OCI-LY7 (cell line): Measurements from ENCODE around the gene SEC23A. TPM values are rescaled to one million over a fixed set of nuclear protein-coding genes. Genes with fewer than 3 reads are reported as not detected.

ENCODE experiments used
- BruUV-seq: library from RNA; stranded (reverse); fragments of 400-500 nt; replicated peaks from 2 replicates; lab custom pipeline; 2021; lab: Mats Ljungman, UMichigan
- CTCF ChIA-PET: fragments of 300-600 bp; sonication (Branson Sonifier 250); formaldehyde crosslinking; loops from one replicate; lab custom pipeline; 2022; ENCODE audit warnings: antibody characterized with exemption; ENCODE audit not compliant: unreplicated experiment; lab: Charles Lee
- POLR2A ChIA-PET: fragments of 300-600 bp; sonication (Branson Sonifier 250); formaldehyde crosslinking; loops from one replicate; lab custom pipeline; 2022; ENCODE audit warnings: antibody characterized with exemption; lab: Charles Lee
- DNase-seq: peaks from one replicate; pipeline ENCODE4 v3.0.0-alpha.2; 2015; ENCODE audit warnings: low spot score
- H2AFZ ChIP-seq: fragments of 200-600 bp; sonication (generic), shearing (Covaris generic); 2 replicates; pipeline ENCODE4 v1.6.1; 2014; ENCODE audit warnings: mild to moderate bottlenecking, antibody characterized with exemption, low read length, moderate library complexity
- H3K27ac ChIP-seq: fragments of 200-600 bp; sonication (generic); 2 replicates; pipeline ENCODE4 v1.5.1; 2014; ENCODE audit warnings: mixed run types, low read depth, mild to moderate bottlenecking, moderate library complexity, low read length, inconsistent platforms; ENCODE audit not compliant: poor library complexity, severe bottlenecking
- H3K36me3 ChIP-seq: fragments of 200-600 bp; sonication (generic); 2 replicates; pipeline ENCODE4 v1.6.1; 2014; ENCODE audit warnings: mild to moderate bottlenecking, antibody characterized with exemption, low read length, moderate library complexity, mixed read lengths; ENCODE audit not compliant: insufficient read depth
- H3K4me1 ChIP-seq: fragments of 200-600 bp; sonication (generic); 2 replicates; pipeline ENCODE4 v1.5.1; 2014; ENCODE audit warnings: mild to moderate bottlenecking, low read length; ENCODE audit not compliant: insufficient read depth, poor library complexity, severe bottlenecking
- H3K4me2 ChIP-seq: fragments of 200-600 bp; sonication (generic); 2 replicates; pipeline ENCODE4 v1.6.1; 2014; ENCODE audit warnings: mild to moderate bottlenecking, low read length
- H3K4me3 ChIP-seq: fragments of 200-600 bp; sonication (generic); 2 replicates; pipeline ENCODE4 v1.5.1; 2014; ENCODE audit warnings: mild to moderate bottlenecking, low read depth, low read length; ENCODE audit not compliant: poor library complexity, severe bottlenecking
- H3K79me2 ChIP-seq: fragments of 200-600 bp; sonication (generic); 2 replicates; pipeline ENCODE4 v1.6.1; 2016; ENCODE audit warnings: low read depth, mild to moderate bottlenecking, low read length, moderate library complexity, mixed read lengths; ENCODE audit not compliant: insufficient read depth
- H3K9me2 ChIP-seq: fragments of 200-600 bp; sonication (generic); 2 replicates; pipeline ENCODE4 v1.6.1; 2016; ENCODE audit warnings: mild to moderate bottlenecking, low read length, mixed read lengths; ENCODE audit not compliant: insufficient read depth
- H3K9me3 ChIP-seq: fragments of 200-600 bp; sonication (generic); 2 replicates; pipeline ENCODE4 v1.6.1; 2014; ENCODE audit warnings: mild to moderate bottlenecking, mixed run types, low read length, mixed read lengths
- H4K20me1 ChIP-seq: fragments of 200-600 bp; sonication (generic); 2 replicates; pipeline ENCODE4 v1.6.1; 2014; ENCODE audit warnings: mild to moderate bottlenecking, antibody characterized with exemption, low read length, moderate library complexity, mixed read lengths; ENCODE audit not compliant: insufficient read depth
- CTCF ChIP-seq: fragments of 200-600 bp; sonication (generic); conservative IDR thresholded peaks from 2 replicates; pipeline ENCODE4 v1.5.1; 2014; ENCODE audit warnings: mild to moderate bottlenecking, antibody characterized with exemption, low read length, moderate library complexity, mixed read lengths
- EZH2phosphoT487 ChIP-seq: fragments of 200-600 bp; sonication (generic); IDR thresholded peaks from 2 replicates; pipeline ENCODE4 v1.6.1; 2018; ENCODE audit warnings: low read depth, borderline replicate concordance, mild to moderate bottlenecking, mixed run types, antibody characterized with exemption, low read length, moderate library complexity, mixed read lengths
- intact Hi-C: fragments of 100-400 bp; cut with micrococcal nuclease; formaldehyde crosslinking; loops from one replicate; pipeline ENCODE4 v1.10.0; 2022; ENCODE audit not compliant: unreplicated experiment
- total RNA-seq, 2 experiments: library from RNA; depleted of rRNA in 1 of 2; stranded (reverse); fragments of >200 nt in 1 of 2; shearing (Covaris generic) in 1 of 2; gene quantifications; 2 replicates each; pipeline ENCODE4 v1.2.3, GENCODE V29; 2014 to 2022

Gene SEC23A
- total RNA-seq, 2 experiments from 2014 or later: 47.5 to 55.7 TPM

- Histone ChIP-seq H3K4me1 (no peaks in the 10 kb centered on the region), H3K79me2 (no peaks in the 10 kb centered on the region), H3K4me2 (no peak overlapping the region), H3K36me3 (no peaks in the 10 kb centered on the region), H4K20me1 (no peaks in the 10 kb centered on the region), H3K9me3 (no peaks in the 10 kb centered on the region), H3K4me3 (no peak overlapping the region), H3K27ac (no peak overlapping the region), H3K9me2 (no peaks in the 10 kb centered on the region), H2AFZ (no peak overlapping the region)
- ChIA-PET POLR2A (no interaction called here), CTCF (no interaction called here)
- DNase-seq: no peak
- BruUV-seq: no TSS peak
- no peak for TF ChIP-seq CTCF
- no peak for TF ChIP-seq EZH2phosphoT487
- intact Hi-C loops: no loop called here
These were observed 103.1 kb downstream of the SEC23A start for GRCh38 chr14:38999949-39000348.

DNA sequence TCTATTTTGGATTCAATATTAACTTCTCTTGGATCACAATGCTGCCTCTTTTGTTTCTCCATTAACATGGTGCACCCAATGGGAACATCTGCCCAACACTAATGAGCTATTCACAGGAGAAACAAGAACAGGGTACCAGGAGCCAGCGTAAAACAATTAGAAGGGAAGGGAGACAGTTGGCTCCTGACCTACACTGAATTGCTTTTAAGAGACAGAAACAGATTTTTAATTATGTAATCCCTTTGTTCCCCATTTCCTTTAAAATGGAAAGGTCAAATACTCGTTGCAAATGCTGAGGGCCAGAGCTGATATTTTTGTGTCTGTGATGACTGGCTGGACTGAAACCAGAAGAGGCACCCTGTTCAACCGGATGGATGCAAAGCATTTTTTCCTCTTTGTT is 108.3 kb downstream of the SEC23A start:
- TF ChIP-seq EZH2phosphoT487 (no peak), CTCF (no peak)
- no peaks in the 10 kb centered on the region for H3K9me3 ChIP-seq
- H3K36me3 ChIP-seq: no peaks in the 10 kb centered on the region
- no TSS peak for BruUV-seq
- no peaks in the 10 kb centered on the region for H3K4me1 ChIP-seq
- H4K20me1 ChIP-seq: no peaks in the 10 kb centered on the region
- intact Hi-C loops: no loop called here
- POLR2A ChIA-PET: interaction anchor here (0.7 to 1.2 kb wide), 3 partner anchors 12 to 63 kb away, joined by 3 read pairs; no protein-coding TSS in a partner anchor
- no peaks in the 10 kb centered on the region for H3K79me2 ChIP-seq
- H3K27ac ChIP-seq: no peak overlapping the region
- no peaks in the 10 kb centered on the region for H3K9me2 ChIP-seq
- no peak overlapping the region for H2AFZ ChIP-seq
- CTCF ChIA-PET: no interaction called here
- H3K4me3 ChIP-seq: no peak overlapping the region
- DNase-seq: no peak
- no peak overlapping the region for H3K4me2 ChIP-seq

- no peaks in the 10 kb centered on the region for H3K9me3 ChIP-seq
- no peak overlapping the region for H3K27ac ChIP-seq
- no peaks in the 10 kb centered on the region for H4K20me1 ChIP-seq
- no peak overlapping the region for H3K4me3 ChIP-seq
- no peaks in the 10 kb centered on the region for H3K4me1 ChIP-seq
- intact Hi-C loops: no loop called here
- ChIA-PET POLR2A (no interaction called here), CTCF (no interaction called here)
- no peaks in the 10 kb centered on the region for H3K79me2 ChIP-seq
- H2AFZ ChIP-seq: no peak overlapping the region
- H3K9me2 ChIP-seq: no peaks in the 10 kb centered on the region
- DNase-seq: no peak
- TF ChIP-seq EZH2phosphoT487: no peak
- TF ChIP-seq CTCF: no peak
- H3K4me2 ChIP-seq: no peak overlapping the region
- no peaks in the 10 kb centered on the region for H3K36me3 ChIP-seq
- BruUV-seq: no TSS peak
These were observed 109.1 kb downstream of the SEC23A start for GRCh38 chr14:38993981-38994380.
